Choroid plexus epithelial cell (primary cell): Measurements from ENCODE around the gene TRAPPC5.

Experiments
- DNase-seq: peaks from one replicate; pipeline ENCODE4 v3.0.0-alpha.2; 2010; ENCODE audit warnings: low read depth
- H3K4me3 ChIP-seq: 2 replicates; pipeline ENCODE4 v1.5.1; 2011; ENCODE audit warnings: low read depth, mild to moderate bottlenecking, control low read depth, low read length, moderate library complexity
- CTCF ChIP-seq: conservative IDR thresholded peaks from 2 replicates; pipeline ENCODE4 v1.5.1; 2011; ENCODE audit warnings: low read depth, mild to moderate bottlenecking, control low read depth, inconsistent platforms, low read length, moderate library complexity

The TRAPPC5 gene

DNA sequence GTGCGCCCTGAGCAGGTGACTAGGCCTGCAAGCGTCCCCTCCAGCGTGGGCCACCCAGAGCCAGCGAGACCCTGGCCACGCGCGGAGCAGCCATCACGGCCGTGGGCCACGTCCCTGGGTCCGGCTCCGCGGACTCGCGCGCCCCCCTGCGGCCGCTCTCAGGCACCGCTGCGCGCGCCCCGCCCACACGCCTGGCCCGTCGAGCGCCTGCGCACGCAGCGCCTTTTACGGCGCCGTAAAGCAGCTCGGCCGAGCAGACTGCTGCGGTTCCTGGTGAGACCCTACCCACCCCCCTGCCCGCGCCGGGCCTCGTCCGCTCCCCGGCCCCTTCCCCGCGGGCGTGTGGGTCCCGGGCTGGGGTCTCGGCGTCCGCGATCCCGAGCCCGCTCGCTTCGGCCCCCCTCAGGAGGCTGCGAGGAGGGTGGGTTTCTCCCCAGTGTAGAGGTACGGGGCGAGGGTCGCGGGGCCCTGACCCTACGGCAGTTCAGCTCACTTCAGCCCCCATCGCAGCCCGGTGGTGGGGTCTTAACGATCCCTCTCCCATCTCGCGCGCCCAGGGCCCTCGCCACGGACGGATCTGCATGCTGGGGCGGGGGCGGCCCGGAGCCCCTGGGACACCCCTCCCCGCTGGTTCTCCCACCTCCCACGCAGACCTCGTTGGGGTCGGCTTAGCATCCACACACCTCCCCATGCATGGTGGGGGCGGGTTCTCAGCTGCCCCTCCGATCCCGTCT lies at the start of gene TRAPPC5:
Gene TRAPPC5, plus strand, starts transcription at position 228 of the 734 bp plus-strand sequence. CDS start 1,421 bp downstream, outside the sequence.
- TF ChIP-seq CTCF = peak; percentile 47
- H3K4me3 ChIP-seq = peak within 1 kb of the TSS; percentile 95
- DNase-seq = peak; percentile 83

DNA sequence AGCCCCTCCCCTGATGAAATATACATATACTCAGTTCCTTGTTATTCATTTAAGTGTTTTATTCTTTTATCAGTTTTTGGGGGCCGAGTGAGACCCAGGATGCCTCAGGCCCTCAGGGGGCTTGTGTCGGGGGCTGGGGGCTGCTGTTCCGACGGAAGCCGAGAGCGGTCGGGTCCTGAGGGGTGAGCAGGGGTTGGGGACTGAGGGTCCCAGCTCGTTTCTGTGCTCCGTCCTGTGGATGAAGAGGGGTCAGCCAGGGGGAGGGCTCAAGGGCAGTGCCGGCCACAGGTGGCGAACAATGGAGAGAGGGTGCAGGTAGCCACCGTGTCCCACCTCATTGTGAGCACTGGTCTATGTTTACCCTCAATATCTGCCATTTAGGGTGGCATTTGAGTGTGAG lies 49.1 kb upstream of the TRAPPC5 start:
- no peak overlapping the region for H3K4me3 ChIP-seq
- no peak for TF ChIP-seq CTCF
- DNase-seq = no peak

DNA sequence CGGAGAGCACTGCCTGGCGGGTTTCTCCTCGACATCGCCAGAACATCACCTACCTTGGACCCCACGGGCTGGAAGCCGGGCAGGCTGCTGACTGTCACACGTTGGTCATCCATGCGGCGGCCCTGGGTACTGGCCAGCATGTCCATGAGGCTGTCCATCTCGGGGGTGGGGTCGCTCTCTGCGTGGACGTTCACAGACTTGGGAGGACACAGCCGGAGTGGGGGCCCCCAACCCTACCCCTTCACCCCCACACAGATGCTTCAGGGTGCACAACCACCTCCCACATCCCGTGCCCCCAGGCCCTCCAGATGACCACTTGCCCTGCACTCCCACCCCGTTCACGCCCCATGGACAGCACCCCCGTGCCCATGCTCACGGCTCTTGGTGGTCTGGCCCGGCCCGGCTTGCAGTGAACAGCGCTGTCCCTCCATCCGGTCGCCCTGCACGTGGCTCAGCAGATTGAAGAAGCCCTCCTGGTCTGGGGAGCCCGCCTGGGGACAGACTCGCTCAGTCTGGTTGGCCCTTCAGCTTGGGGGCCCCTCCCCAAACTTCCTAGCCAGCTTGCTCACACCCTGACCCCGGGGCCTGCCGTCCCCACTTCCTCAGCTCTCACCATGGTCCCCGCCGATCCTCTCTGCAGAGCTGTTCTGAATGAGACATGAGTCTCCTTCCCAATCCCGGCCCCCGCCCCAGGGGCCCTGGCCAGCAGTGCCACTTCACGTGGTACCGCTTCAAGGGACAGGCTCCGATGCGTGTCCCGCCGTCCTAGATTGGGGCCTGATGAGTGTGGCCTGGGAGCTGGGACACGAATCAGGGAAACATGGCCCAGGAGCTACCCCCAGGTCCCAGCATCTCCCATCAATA lies 48.1 kb upstream of the TRAPPC5 start:
- TF ChIP-seq CTCF = no peak
- no peak for DNase-seq
- no peak overlapping the region for H3K4me3 ChIP-seq

GRCh38 chr19:7633698-7634097 lies 46.9 kb upstream of the TRAPPC5 start, which contains the start of gene PCP2:
TSS of gene PCP2 (minus strand) at chr19:7633719. CDS start at chr19:7633457, 262 bp downstream.
- no peak within 1 kb of the TSS for H3K4me3 ChIP-seq
- TF ChIP-seq CTCF = no peak
- DNase-seq = no peak

- no peak for TF ChIP-seq CTCF
- no peak overlapping the region for H3K4me3 ChIP-seq
Observed at GRCh38 chr19:7635670-7636069, 45.0 kb upstream of the TRAPPC5 start.

GRCh38 chr19:7636317-7636690 lies 44.3 kb upstream of the TRAPPC5 start:
- no peak for DNase-seq
- no peak for TF ChIP-seq CTCF
- H3K4me3 ChIP-seq = no peak overlapping the region

More at GRCh38 chr19:7635670-7636069, 45.0 kb upstream of the TRAPPC5 start:
- DNase-seq = no peak
